ENCODE data around the gene LAYN. TPM values are rescaled to one million over a fixed set of nuclear protein-coding genes. Genes with fewer than 3 reads are reported as not detected.

The LAYN gene
- polyA plus RNA-seq, 1 of the 3 experiments (the other 2 are of a cell fraction), result 366 TPM

DNA sequence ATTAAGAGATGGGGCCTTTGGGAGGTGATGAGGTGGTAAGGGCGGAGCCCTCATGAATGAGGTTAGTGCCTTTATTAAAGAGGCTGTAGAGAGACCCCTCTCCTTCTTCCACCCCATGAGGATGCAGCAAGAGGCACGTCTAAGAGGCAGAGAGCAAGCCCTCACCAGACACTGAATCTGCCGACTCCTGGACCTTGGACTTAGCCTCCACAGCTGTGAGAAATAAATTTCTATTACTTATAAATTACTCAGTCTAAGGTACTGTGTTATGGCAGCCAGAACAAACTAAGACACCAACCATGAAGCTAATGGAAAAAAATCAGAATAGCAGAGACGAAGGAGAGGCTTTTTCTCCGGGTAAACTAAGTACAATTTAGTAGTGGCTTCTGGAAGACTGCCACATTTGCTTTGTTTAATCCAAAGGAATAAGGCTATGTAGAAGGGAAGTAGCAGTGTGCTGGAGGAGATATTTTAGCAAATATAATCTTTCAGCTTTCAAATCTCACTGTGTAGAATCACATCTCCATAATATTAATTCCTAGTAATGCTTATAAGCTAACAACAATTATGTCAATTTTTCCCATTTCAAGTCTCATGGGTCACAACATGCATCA is 49.5 kb downstream of the LAYN start:
- CTCF ChIA-PET, result interaction anchor here (0.6 to 2.3 kb wide), 9 partner anchors 11 to 188 kb away, joined by 3 to 13 read pairs (median 4); partner anchors contain the start of genes PPP2R1B and SIK2
- POLR2A ChIA-PET, result no interaction called here
- no peaks in the 10 kb centered on the region for H3K27me3 ChIP-seq (ENCODE audit: insufficient read depth)

More for the DNA sequence above, 49.5 kb downstream of the LAYN start:
- Histone ChIP-seq H2AFZ (ENCODE audit: low read depth) (no peak overlapping the region), H3K36me3 (replicated peaks in 1 of 2; ENCODE audit: control insufficient read depth in 1 of 2, insufficient read depth in 2 of 2, low read length in 1 of 2) (no peaks in the 10 kb centered on the region), H3K27ac (ENCODE audit: low read depth in 2 of 2, low read length in 1 of 2) (no peak overlapping the region), H3K4me1 (ENCODE audit: control insufficient read depth in 1 of 2, insufficient read depth in 2 of 2, low read depth in 1 of 2, low read length in 1 of 2) (peaks cover 5 to 14% of the 10 kb centered on the region in 2 experiments; a peak in 3 of 4 replicates), H3K9ac (no peak overlapping the region), H3K9me2 (no peaks in the 10 kb centered on the region), H3K4me2 (no peak overlapping the region), H3K79me2 (ENCODE audit: insufficient read depth) (no peaks in the 10 kb centered on the region), H4K20me1 (ENCODE audit: insufficient read depth) (no peaks in the 10 kb centered on the region), H3K4me3 (ENCODE audit: low read depth in 2 of 2, low read length in 1 of 2) (no peak overlapping the region), H3K9me3 (no peaks in the 10 kb centered on the region), H3F3A (replicated peaks; ENCODE audit: insufficient read depth) (peaks cover 8% of the 10 kb centered on the region)
- TF ChIP-seq RXRA (IDR thresholded peaks at IDR 0.05; ENCODE audit: borderline replicate concordance, low read depth) (no peak), ZBTB33 (IDR thresholded peaks at IDR 0.05; ENCODE audit: borderline replicate concordance, low read depth) (no peak), NFIC (IDR thresholded peaks at IDR 0.05; ENCODE audit: borderline replicate concordance) (no peak), FOSL2 (IDR thresholded peaks at IDR 0.05; ENCODE audit: borderline replicate concordance, low read depth) (no peak), CHD2 (IDR thresholded peaks at IDR 0.05; ENCODE audit: low read length, partially characterized antibody) (no peak), SMC3 (IDR thresholded peaks at IDR 0.05; ENCODE audit: low read depth, low read length) (no peak), REST (IDR thresholded peaks at IDR 0.05; ENCODE audit: low read depth, low read length) (no peak), PBX3 (IDR thresholded peaks at IDR 0.05) (no peak), GATA2 (CRISPR knock-in tag; IDR thresholded peaks at IDR 0.05) (no peak), SIN3A (IDR thresholded peaks at IDR 0.05; ENCODE audit: borderline replicate concordance, low read depth, low read length) (no peak), MEF2A (IDR thresholded peaks at IDR 0.05; ENCODE audit: borderline replicate concordance, low read depth) (no peak), TEAD4 (IDR thresholded peaks at IDR 0.05; ENCODE audit: borderline replicate concordance, insufficient read depth) (no peak), RCOR1 (IDR thresholded peaks at IDR 0.05; ENCODE audit: low read length) (no peak), FOXM1 (IDR thresholded peaks at IDR 0.05; ENCODE audit: low read depth) (no peak), GABPA (IDR thresholded peaks at IDR 0.05; ENCODE audit: low read depth) (no peak), MAX (IDR thresholded peaks at IDR 0.05; ENCODE audit: low read depth) (no peak), IRF3 (IDR thresholded peaks at IDR 0.05; ENCODE audit: low read depth, low read length) (no peak), RAD21 (IDR thresholded peaks at IDR 0.05; ENCODE audit: low read length) (no peak)
- TF ChIP-seq, protein P1, sequence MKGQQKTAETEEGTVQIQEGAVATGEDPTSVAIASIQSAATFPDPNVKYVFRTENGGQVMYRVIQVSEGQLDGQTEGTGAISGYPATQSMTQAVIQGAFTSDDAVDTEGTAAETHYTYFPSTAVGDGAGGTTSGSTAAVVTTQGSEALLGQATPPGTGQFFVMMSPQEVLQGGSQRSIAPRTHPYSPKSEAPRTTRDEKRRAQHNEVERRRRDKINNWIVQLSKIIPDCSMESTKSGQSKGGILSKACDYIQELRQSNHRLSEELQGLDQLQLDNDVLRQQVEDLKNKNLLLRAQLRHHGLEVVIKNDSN (IDR thresholded peaks at IDR 0.05; ENCODE audit: borderline replicate concordance, low read depth), result no peak
- DNase-seq, result no peak
- WGBS (ENCODE audit: low lambda C conversion rate), result 78% methylated on average over 5 of the region's 5 CpGs
